Measurements from ENCODE around the gene SVIP.
A peak's percentile ranks its signal among the peaks of the same experiment; 100 is the strongest.

SVIP gene, protein sequence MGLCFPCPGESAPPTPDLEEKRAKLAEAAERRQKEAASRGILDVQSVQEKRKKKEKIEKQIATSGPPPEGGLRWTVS

DNA sequence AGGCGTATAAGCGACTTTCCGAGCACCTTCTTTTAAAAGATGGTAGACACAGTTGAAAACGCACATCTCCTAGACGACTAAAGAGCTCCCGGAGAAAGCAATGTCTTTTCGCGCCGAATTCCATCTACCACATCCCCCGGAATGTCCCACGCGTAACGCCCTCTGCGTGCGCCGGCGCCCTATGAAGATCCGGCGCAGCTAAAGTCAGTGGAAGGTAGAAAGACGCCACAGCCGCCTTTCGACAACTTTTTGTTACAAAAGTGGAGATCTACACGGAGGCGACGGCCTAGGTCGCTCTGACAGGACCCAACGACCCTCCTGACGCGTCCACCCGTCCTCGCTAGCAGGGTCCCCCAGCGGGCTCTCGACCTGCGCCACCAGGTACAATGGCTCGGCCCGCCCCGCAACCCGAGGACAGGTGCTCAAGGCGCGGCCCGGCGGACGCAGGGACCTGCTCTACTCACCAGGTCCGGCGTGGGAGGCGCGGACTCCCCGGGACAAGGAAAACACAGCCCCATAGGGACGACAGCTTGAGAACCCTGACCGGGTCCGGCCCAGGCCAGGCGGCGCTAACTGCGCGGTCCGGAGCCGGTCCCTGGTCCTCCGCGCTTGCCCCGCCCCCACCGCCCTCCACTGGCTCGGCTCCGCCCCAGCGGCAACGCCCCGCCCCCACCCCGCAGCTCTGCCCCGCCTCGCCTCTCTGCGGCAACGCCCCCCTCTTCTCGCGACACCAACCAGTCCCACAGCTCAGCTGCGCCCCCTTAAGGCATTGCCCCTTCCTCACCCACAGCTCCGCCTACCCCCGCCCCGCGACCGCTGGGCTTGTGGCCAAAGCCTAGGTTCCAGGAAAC is at the start of gene SVIP:
SVIP (minus strand) TSS at position 571 of the 851 bp plus-strand sequence; CDS start at position 518, 53 bp downstream.
- Mint-ChIP-seq H3K9me3 (no peaks in the 10 kb centered on the region), H3K27ac (peak within 1 kb of the TSS; percentile 74 to 89 (median 88)), H3K36me3 (ENCODE audit: low read depth) (peaks cover 8% of the 10 kb centered on the region), H3K4me1 (peaks cover 8% of the 10 kb centered on the region), H3K4me3 (peak within 1 kb of the TSS; percentile 93 to 98 (median 97)), H3K27me3 (ENCODE audit: low read depth) (peaks cover 4% of the 10 kb centered on the region)
- TF ChIP-seq, protein P1, sequence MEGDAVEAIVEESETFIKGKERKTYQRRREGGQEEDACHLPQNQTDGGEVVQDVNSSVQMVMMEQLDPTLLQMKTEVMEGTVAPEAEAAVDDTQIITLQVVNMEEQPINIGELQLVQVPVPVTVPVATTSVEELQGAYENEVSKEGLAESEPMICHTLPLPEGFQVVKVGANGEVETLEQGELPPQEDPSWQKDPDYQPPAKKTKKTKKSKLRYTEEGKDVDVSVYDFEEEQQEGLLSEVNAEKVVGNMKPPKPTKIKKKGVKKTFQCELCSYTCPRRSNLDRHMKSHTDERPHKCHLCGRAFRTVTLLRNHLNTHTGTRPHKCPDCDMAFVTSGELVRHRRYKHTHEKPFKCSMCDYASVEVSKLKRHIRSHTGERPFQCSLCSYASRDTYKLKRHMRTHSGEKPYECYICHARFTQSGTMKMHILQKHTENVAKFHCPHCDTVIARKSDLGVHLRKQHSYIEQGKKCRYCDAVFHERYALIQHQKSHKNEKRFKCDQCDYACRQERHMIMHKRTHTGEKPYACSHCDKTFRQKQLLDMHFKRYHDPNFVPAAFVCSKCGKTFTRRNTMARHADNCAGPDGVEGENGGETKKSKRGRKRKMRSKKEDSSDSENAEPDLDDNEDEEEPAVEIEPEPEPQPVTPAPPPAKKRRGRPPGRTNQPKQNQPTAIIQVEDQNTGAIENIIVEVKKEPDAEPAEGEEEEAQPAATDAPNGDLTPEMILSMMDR (IDR thresholded peaks at IDR 0.05; ENCODE audit: unreplicated experiment in 3 of 3): peak; percentile 43 to 68 (median 57)

DNA sequence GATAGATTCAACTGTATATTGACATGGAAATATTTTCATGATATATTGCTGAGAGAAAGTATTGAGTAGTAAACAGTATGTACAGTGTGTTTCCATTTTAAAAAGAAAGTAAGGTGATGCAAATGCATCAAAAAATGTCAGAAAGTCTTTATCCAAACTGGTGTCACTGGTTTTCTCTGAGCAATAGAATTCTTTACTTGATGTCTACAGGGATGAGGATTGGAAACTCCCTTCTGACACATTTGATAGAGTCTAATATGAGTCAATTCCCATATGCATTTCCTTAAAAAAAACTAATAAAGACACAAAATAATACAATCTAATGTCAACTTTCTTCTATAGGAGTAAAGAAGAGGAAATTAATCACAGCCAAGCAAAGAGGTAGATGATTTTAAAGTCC is 49.0 kb upstream of the SVIP start:
- no peak overlapping the region for H3K27ac Mint-ChIP-seq
- no peaks in the 10 kb centered on the region for H3K36me3 Mint-ChIP-seq (ENCODE audit: low read depth)
- peaks cover 6% of the 10 kb centered on the region for H3K4me1 Mint-ChIP-seq
- no peaks in the 10 kb centered on the region for H3K27me3 Mint-ChIP-seq (ENCODE audit: low read depth)
- H3K4me3 Mint-ChIP-seq: no peak overlapping the region
- TF ChIP-seq, protein P1 (IDR thresholded peaks at IDR 0.05; ENCODE audit: unreplicated experiment in 3 of 3): no peak
- H3K9me3 Mint-ChIP-seq: no peaks in the 10 kb centered on the region

DNA sequence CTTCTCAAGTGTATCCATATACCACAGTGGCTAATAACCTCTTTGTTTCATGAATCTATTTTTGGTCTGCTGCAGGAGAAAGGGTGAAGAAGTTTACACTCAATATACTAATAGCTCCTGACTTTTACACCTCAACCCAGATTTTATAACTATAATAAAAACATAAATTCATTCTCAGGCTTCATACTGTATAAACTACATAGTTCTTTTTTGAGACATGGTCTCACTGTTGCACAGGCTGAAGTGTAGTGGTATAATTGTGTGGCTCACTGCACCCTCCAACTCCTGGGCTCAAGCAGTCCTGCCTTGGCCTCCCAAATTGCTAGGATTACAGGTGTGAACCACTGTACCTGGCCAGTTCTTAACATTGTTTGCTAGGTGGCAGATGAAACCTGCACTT is 48.4 kb upstream of the SVIP start:
- H3K4me3 Mint-ChIP-seq: no peak overlapping the region
- TF ChIP-seq, protein P1 (IDR thresholded peaks at IDR 0.05; ENCODE audit: unreplicated experiment in 3 of 3): no peak
- H3K27me3 Mint-ChIP-seq (ENCODE audit: low read depth): no peaks in the 10 kb centered on the region
- no peaks in the 10 kb centered on the region for H3K36me3 Mint-ChIP-seq (ENCODE audit: low read depth)
- H3K4me1 Mint-ChIP-seq: peaks cover 6% of the 10 kb centered on the region
- H3K9me3 Mint-ChIP-seq: no peaks in the 10 kb centered on the region
- no peak overlapping the region for H3K27ac Mint-ChIP-seq

DNA sequence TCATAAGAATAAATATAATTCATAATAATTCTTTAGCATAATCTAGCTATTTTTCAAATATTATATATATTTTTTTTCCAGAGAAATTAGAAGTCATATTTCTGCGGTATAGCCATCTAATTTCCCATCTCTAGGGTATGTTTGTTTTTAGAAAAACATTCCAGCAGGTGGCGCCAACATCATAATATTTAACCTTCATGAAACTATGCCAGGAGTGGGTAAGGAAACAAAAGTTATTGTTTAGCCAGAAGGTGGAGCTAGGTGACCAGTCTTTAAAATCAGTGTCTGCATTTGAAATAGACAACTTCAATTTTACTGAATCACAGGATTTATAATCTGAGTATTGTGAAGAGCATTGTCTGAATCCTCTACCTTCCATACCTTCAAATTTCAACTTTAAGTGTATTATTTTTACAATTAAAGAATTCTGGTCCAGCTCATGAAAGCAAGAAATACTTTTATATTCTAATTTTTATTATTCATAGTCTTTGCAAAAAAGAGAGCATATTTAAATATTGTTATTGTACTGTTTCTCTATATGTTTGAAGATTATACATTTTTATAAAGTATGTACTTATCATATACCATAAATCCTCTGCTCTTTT is 46.4 kb upstream of the SVIP start:
- no peak overlapping the region for H3K27ac Mint-ChIP-seq
- TF ChIP-seq, protein P1 (IDR thresholded peaks at IDR 0.05; ENCODE audit: unreplicated experiment in 3 of 3): peak; percentile 78 to 92 (median 82)
- no peak overlapping the region for H3K4me3 Mint-ChIP-seq

DNA sequence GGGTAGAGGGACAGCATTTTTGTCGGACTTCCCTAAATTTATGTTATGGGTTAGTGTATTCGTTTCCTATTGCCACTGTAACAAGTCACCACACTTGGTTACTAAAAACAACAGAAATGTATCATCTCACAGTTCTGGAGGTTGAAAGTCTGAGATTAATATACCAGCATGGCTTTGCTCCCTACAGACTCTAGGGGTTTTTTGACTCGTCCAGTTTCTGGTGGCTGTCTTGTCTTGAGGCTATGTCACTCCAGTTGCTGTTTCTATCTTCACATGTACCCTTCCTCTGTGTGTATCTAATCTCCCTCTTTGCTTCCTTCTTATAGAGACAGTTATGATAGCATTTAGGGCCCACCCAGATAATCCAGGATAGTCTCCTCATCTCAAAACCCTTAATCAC is 39.7 kb upstream of the SVIP start:
- TF ChIP-seq, protein P1 (IDR thresholded peaks at IDR 0.05; ENCODE audit: unreplicated experiment in 3 of 3): no peak
- H3K27ac Mint-ChIP-seq: no peak overlapping the region
- no peaks in the 10 kb centered on the region for H3K27me3 Mint-ChIP-seq (ENCODE audit: low read depth)
- no peaks in the 10 kb centered on the region for H3K4me1 Mint-ChIP-seq
- H3K4me3 Mint-ChIP-seq: no peak overlapping the region
- H3K36me3 Mint-ChIP-seq (ENCODE audit: low read depth): no peaks in the 10 kb centered on the region
- no peaks in the 10 kb centered on the region for H3K9me3 Mint-ChIP-seq

More for the DNA sequence above, 46.4 kb upstream of the SVIP start:
- Mint-ChIP-seq H3K4me1 (peaks cover 6% of the 10 kb centered on the region), H3K27me3 (ENCODE audit: low read depth) (no peaks in the 10 kb centered on the region), H3K9me3 (no peaks in the 10 kb centered on the region), H3K36me3 (ENCODE audit: low read depth) (no peaks in the 10 kb centered on the region)

All from nephron (organoid).